ENCODE data around the gene ABR. TPM values are rescaled to one million over a fixed set of nuclear protein-coding genes. Genes with fewer than 3 reads are reported as not detected.

The ABR gene
- polyA plus RNA-seq, 1 donor from 2014 or later: 34.5 TPM

- H2AFZ ChIP-seq (ENCODE audit: low read depth, low read length): peak within 1 kb of the TSS; percentile 19
- TF ChIP-seq EP300 (conservative IDR thresholded peaks at IDR 0.05; ENCODE audit: poor library complexity, severe bottlenecking) (no peak), RAD21 (conservative IDR thresholded peaks at IDR 0.05) (peak; percentile 53), TAF1 (IDR thresholded peaks at IDR 0.05; ENCODE audit: low read depth) (peak; percentile 13), CTCF (IDR thresholded peaks at IDR 0.05; ENCODE audit: poor library complexity, severe bottlenecking) (peak; percentile 51), SMC3 (conservative IDR thresholded peaks at IDR 0.05; ENCODE audit: poor library complexity) (peak; percentile 43), MXI1 (conservative IDR thresholded peaks at IDR 0.05; ENCODE audit: poor library complexity, severe bottlenecking) (peak; percentile 58), REST (IDR thresholded peaks at IDR 0.05; ENCODE audit: borderline replicate concordance) (peak; percentile 20), POLR2AphosphoS5 (IDR thresholded peaks at IDR 0.05) (peak; percentile 68), EZH2 (IDR thresholded peaks at IDR 0.05; ENCODE audit: borderline replicate concordance, insufficient read depth, low read length, poor library complexity, severe bottlenecking) (no peak)
- peak within 1 kb of the TSS; percentile 47 for H3K27ac ChIP-seq (ENCODE audit: low read length)
These were observed 200.0 kb downstream of the ABR start, which contains the start of gene NXN for GRCh38 chr17:979539-980405. NXN (minus strand) TSS chr17:979776.

GRCh38 chr17:979212-979538, 200.6 kb downstream of the ABR start:
- Histone ChIP-seq H4K20me1 (ENCODE audit: insufficient read depth) (no peaks in the 10 kb centered on the region), H3K4me2 (ENCODE audit: low read length) (no peak overlapping the region), H3K4me3 (ENCODE audit: low read length) (peak overlapping the region; percentile 95), H3F3A (ENCODE audit: insufficient read depth, low read length, poor library complexity, severe bottlenecking) (peaks cover 8% of the 10 kb centered on the region), H3K27me3 (ENCODE audit: insufficient read depth, low read depth, low read length) (no peaks in the 10 kb centered on the region), H3K9me3 (ENCODE audit: low read length) (no peaks in the 10 kb centered on the region), H3K79me2 (replicated peaks; ENCODE audit: insufficient read depth, low read length) (peaks cover 41% of the 10 kb centered on the region), H2AFZ (ENCODE audit: low read depth, low read length) (no peak overlapping the region), H3K9ac (ENCODE audit: low read length) (peak overlapping the region; percentile 64), H3K27ac (ENCODE audit: low read length) (no peak overlapping the region), H3K9me2 (ENCODE audit: insufficient read depth, low read length) (no peaks in the 10 kb centered on the region), H3K36me3 (ENCODE audit: insufficient read depth, low read length) (no peaks in the 10 kb centered on the region)
- TF ChIP-seq POLR2AphosphoS5 (IDR thresholded peaks at IDR 0.05) (no peak), EP300 (conservative IDR thresholded peaks at IDR 0.05; ENCODE audit: poor library complexity, severe bottlenecking) (no peak), RAD21 (conservative IDR thresholded peaks at IDR 0.05) (no peak), SMC3 (conservative IDR thresholded peaks at IDR 0.05; ENCODE audit: poor library complexity) (no peak), EZH2 (IDR thresholded peaks at IDR 0.05; ENCODE audit: borderline replicate concordance, insufficient read depth, low read length, poor library complexity, severe bottlenecking) (no peak), REST (IDR thresholded peaks at IDR 0.05; ENCODE audit: borderline replicate concordance) (no peak), MXI1 (conservative IDR thresholded peaks at IDR 0.05; ENCODE audit: poor library complexity, severe bottlenecking) (no peak), CTCF (IDR thresholded peaks at IDR 0.05; ENCODE audit: poor library complexity, severe bottlenecking) (no peak), TAF1 (IDR thresholded peaks at IDR 0.05; ENCODE audit: low read depth) (no peak)

More at GRCh38 chr17:979539-980405, 200.0 kb downstream of the ABR start, which contains the start of gene NXN:
- H3K36me3 ChIP-seq (ENCODE audit: insufficient read depth, low read length): no peaks in the 10 kb centered on the region
- H3K27me3 ChIP-seq (ENCODE audit: insufficient read depth, low read depth, low read length): no peaks in the 10 kb centered on the region
- peaks cover 37% of the 10 kb centered on the region for H3K79me2 ChIP-seq (replicated peaks; ENCODE audit: insufficient read depth, low read length)
- H3K9me2 ChIP-seq (ENCODE audit: insufficient read depth, low read length): no peaks in the 10 kb centered on the region
- H3K4me3 ChIP-seq (ENCODE audit: low read length): peak within 1 kb of the TSS; percentile 95
- peaks cover 8% of the 10 kb centered on the region for H3F3A ChIP-seq (ENCODE audit: insufficient read depth, low read length, poor library complexity, severe bottlenecking)
- H3K4me2 ChIP-seq (ENCODE audit: low read length): no peak within 1 kb of the TSS
- H3K9ac ChIP-seq (ENCODE audit: low read length): peak within 1 kb of the TSS; percentile 77
- no peaks in the 10 kb centered on the region for H4K20me1 ChIP-seq (ENCODE audit: insufficient read depth)
- H3K9me3 ChIP-seq (ENCODE audit: low read length): no peaks in the 10 kb centered on the region
